ENCODE measurements around the gene APPL2. TPM values are rescaled to one million over a fixed set of nuclear protein-coding genes. Genes with fewer than 3 reads are reported as not detected.

Gene APPL2
- polyA plus RNA-seq, 3 donors: 81.0 to 88.9 (median 81.7) TPM

GRCh38 chr12:105156260-105156659, 79.7 kb downstream of the APPL2 start:
- no peak for DNase-seq (ENCODE audit: low read depth in 3 of 3, low spot score in 2 of 3)

GRCh38 chr12:105142259-105142658, 93.7 kb downstream of the APPL2 start:
- DNase-seq (ENCODE audit: low read depth in 3 of 3, low spot score in 2 of 3): no peak

- no peak for DNase-seq (ENCODE audit: low read depth in 3 of 3, low spot score in 2 of 3)
These were observed 94.6 kb downstream of the APPL2 start for GRCh38 chr12:105141320-105141922.

- DNase-seq (ENCODE audit: low read depth in 3 of 3, low spot score in 2 of 3): no peak
These were observed 97.7 kb downstream of the APPL2 start for GRCh38 chr12:105138248-105138647.

Other genes starting within 250 kb of the APPL2 start
- gene NOPCHAP1, start 249.9 kb downstream of the APPL2 start, polyA plus RNA-seq (ENCODE audit: insufficient read length in 3 of 3): 10 to 100 TPM; 11.0 to 15.0 (median 12.3) TPM
- 1 to 10 TPM in 2 of 3 donors, under 1 TPM in 1; 0.64 to 1.4 (median 1.2) TPM for gene ALDH1L2, start 151.7 kb downstream of the APPL2 start, polyA plus RNA-seq (ENCODE audit: insufficient read length in 3 of 3)
- gene WASHC4, start 128.4 kb downstream of the APPL2 start, polyA plus RNA-seq (ENCODE audit: insufficient read length in 3 of 3): 10 to 100 TPM; 49.3 to 58.6 (median 56.5) TPM
- 10 to 100 TPM; 83.4 to 91.1 (median 88.2) TPM for gene C12orf75, start 94.5 kb upstream of the APPL2 start, polyA plus RNA-seq (ENCODE audit: insufficient read length in 3 of 3)

Measured in right renal cortex interstitium (tissue), 3 donors.